NB4 (cell line): ENCODE data around the gene ADGRB3.

ENCODE experiments used
- MYC ChIP-seq: IDR thresholded peaks from 2 replicates; pipeline ENCODE4 v1.6.1; 2011; ENCODE audit warnings: low read depth, low read length
- POLR2A ChIP-seq: IDR thresholded peaks from 2 replicates; pipeline ENCODE4 v1.6.1; 2011; ENCODE audit warnings: mild to moderate bottlenecking; ENCODE audit not compliant: insufficient read length; ENCODE audit errors: extremely low read depth
- TF ChIP-seq, protein P1 (sequence below): IDR thresholded peaks from one replicate; pipeline ENCODE4 v1.5.1; 2012; ENCODE audit warnings: low read depth, low read length
- TF ChIP-seq, protein P2 (sequence below): IDR thresholded peaks from 2 replicates; pipeline ENCODE4 v1.6.1; 2011; ENCODE audit warnings: low read depth, low read length

DNA sequence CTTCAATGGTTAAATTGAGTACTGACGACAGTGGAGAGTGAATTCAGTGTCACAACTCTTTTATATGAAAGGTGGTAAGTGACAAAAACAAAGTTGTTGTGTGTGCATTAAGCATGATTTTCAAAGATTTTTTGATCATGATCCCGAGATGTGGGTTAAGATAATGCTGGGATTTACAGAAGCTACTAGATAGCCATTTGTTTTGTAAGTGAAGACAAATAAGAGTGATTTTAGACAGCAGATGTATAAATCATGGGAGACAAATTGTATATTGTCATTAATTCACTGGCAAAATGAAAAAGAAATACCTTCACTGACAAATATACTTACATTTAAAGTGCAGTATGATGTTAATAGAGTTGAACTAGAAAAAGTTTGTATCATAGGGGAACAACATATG, 6.1 kb downstream of the ADGRB3 start:
- TF ChIP-seq, protein P1, sequence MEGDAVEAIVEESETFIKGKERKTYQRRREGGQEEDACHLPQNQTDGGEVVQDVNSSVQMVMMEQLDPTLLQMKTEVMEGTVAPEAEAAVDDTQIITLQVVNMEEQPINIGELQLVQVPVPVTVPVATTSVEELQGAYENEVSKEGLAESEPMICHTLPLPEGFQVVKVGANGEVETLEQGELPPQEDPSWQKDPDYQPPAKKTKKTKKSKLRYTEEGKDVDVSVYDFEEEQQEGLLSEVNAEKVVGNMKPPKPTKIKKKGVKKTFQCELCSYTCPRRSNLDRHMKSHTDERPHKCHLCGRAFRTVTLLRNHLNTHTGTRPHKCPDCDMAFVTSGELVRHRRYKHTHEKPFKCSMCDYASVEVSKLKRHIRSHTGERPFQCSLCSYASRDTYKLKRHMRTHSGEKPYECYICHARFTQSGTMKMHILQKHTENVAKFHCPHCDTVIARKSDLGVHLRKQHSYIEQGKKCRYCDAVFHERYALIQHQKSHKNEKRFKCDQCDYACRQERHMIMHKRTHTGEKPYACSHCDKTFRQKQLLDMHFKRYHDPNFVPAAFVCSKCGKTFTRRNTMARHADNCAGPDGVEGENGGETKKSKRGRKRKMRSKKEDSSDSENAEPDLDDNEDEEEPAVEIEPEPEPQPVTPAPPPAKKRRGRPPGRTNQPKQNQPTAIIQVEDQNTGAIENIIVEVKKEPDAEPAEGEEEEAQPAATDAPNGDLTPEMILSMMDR, result no peak
- TF ChIP-seq POLR2A (no peak), MYC (no peak)
- TF ChIP-seq, protein P2, sequence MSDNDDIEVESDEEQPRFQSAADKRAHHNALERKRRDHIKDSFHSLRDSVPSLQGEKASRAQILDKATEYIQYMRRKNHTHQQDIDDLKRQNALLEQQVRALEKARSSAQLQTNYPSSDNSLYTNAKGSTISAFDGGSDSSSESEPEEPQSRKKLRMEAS, result no peak
